H1 (cell line): ENCODE results near the gene ARPP21.

Experiments
- BACH1 ChIP-seq: IDR thresholded peaks from 2 replicates; pipeline ENCODE4 v1.6.1; 2012; ENCODE audit warnings: low read length, improper control_type of control experiment
- BRCA1 ChIP-seq: IDR thresholded peaks from 2 replicates; pipeline ENCODE4 v1.6.1; 2012; ENCODE audit warnings: low read depth, low read length, improper control_type of control experiment
- CEBPB ChIP-seq: IDR thresholded peaks from 2 replicates; pipeline ENCODE4 v1.6.1; 2012; ENCODE audit warnings: low read depth, low read length
- CHD1 ChIP-seq: IDR thresholded peaks from 2 replicates; pipeline ENCODE4 v1.6.1; 2012; ENCODE audit warnings: low read depth, low read length, improper control_type of control experiment
- FOSL1 ChIP-seq: IDR thresholded peaks from 2 replicates; pipeline ENCODE4 v1.6.1; 2011; ENCODE audit warnings: mild to moderate bottlenecking, low read depth, low read length, moderate library complexity; ENCODE audit not compliant: insufficient read depth
- JUN ChIP-seq: IDR thresholded peaks from 2 replicates; pipeline ENCODE4 v1.6.1; 2011; ENCODE audit warnings: low read depth, mild to moderate bottlenecking, improper control_type of control experiment, low read length
- MAX ChIP-seq: IDR thresholded peaks from 2 replicates; pipeline ENCODE4 v1.6.1; 2012; ENCODE audit warnings: inconsistent platforms
- POLR2A ChIP-seq, 2 experiments: IDR thresholded peaks; 1 replicate in 1 of 2; 2 replicates in 1 of 2; pipeline ENCODE4 v1.6.1; 2011; ENCODE audit warnings: low read depth in 2 of 2, low read length in 2 of 2, mild to moderate bottlenecking in 2 of 2; ENCODE audit errors: control extremely low read depth in 1 of 2
- SUZ12 ChIP-seq: fragments of 200-600 bp; sonication (generic); IDR thresholded peaks from 2 replicates; pipeline ENCODE4 v1.6.1; 2012; ENCODE audit warnings: mild to moderate bottlenecking, inconsistent platforms, low read length, moderate library complexity, mixed read lengths
- TAF1 ChIP-seq: IDR thresholded peaks from 2 replicates; pipeline ENCODE4 v1.6.1; 2011; ENCODE audit warnings: mild to moderate bottlenecking, low read depth, low read length
- TF ChIP-seq, protein P1 (sequence below), 3 experiments: IDR thresholded peaks; 1 replicate in 2 of 3; 2 replicates in 1 of 3; pipeline versions ENCODE4 v1.5.1 to v1.6.1; 2011; ENCODE audit warnings: low read length in 3 of 3, mild to moderate bottlenecking in 3 of 3, inconsistent platforms in 2 of 3, low read depth in 1 of 3, moderate library complexity in 1 of 3; ENCODE audit not compliant: insufficient read depth in 1 of 3; ENCODE audit errors: control extremely low read depth in 1 of 3
- TF ChIP-seq, protein P2 (sequence below): IDR thresholded peaks from 2 replicates; pipeline ENCODE4 v1.6.1; 2011; ENCODE audit warnings: low read length, improper control_type of control experiment

GRCh38 chr3:35640190-35641165 is 1.2 kb downstream of the ARPP21 start:
- TF ChIP-seq, protein P1, sequence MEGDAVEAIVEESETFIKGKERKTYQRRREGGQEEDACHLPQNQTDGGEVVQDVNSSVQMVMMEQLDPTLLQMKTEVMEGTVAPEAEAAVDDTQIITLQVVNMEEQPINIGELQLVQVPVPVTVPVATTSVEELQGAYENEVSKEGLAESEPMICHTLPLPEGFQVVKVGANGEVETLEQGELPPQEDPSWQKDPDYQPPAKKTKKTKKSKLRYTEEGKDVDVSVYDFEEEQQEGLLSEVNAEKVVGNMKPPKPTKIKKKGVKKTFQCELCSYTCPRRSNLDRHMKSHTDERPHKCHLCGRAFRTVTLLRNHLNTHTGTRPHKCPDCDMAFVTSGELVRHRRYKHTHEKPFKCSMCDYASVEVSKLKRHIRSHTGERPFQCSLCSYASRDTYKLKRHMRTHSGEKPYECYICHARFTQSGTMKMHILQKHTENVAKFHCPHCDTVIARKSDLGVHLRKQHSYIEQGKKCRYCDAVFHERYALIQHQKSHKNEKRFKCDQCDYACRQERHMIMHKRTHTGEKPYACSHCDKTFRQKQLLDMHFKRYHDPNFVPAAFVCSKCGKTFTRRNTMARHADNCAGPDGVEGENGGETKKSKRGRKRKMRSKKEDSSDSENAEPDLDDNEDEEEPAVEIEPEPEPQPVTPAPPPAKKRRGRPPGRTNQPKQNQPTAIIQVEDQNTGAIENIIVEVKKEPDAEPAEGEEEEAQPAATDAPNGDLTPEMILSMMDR (IDR thresholded peaks at IDR 0.05; ENCODE audit: control extremely low read depth in 1 of 3, insufficient read depth in 1 of 3, low read depth in 1 of 3, low read length in 3 of 3), result no peak
- TF ChIP-seq POLR2A (IDR thresholded peaks at IDR 0.05; ENCODE audit: control extremely low read depth in 1 of 2, low read depth in 2 of 2, low read length in 2 of 2) (no peak), JUN (no peak), CEBPB (no peak), TAF1 (no peak), FOSL1 (no peak), BRCA1 (no peak), CHD1 (no peak), MAX (no peak), SUZ12 (no peak; the same call in none of the 2 replicates), BACH1 (no peak)
- TF ChIP-seq, protein P2, sequence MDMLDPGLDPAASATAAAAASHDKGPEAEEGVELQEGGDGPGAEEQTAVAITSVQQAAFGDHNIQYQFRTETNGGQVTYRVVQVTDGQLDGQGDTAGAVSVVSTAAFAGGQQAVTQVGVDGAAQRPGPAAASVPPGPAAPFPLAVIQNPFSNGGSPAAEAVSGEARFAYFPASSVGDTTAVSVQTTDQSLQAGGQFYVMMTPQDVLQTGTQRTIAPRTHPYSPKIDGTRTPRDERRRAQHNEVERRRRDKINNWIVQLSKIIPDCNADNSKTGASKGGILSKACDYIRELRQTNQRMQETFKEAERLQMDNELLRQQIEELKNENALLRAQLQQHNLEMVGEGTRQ, result no peak
